GM20000 (cell line): Measurements from ENCODE around the gene ARFGEF3.

ENCODE experiments used
- DNase-seq: peaks from one replicate; pipeline ENCODE4 v3.0.0; 2012; ENCODE audit warnings: low spot score
- TF ChIP-seq, protein P1 (sequence below): IDR thresholded peaks from 2 replicates; pipeline ENCODE4 v1.5.1; 2012; ENCODE audit warnings: mild to moderate bottlenecking, control low read depth; ENCODE audit errors: extremely low read depth, missing control alignments

ARFGEF3 gene

GRCh38 chr6:138253731-138254130 is 92.0 kb downstream of the ARFGEF3 start:
- TF ChIP-seq, protein P1, sequence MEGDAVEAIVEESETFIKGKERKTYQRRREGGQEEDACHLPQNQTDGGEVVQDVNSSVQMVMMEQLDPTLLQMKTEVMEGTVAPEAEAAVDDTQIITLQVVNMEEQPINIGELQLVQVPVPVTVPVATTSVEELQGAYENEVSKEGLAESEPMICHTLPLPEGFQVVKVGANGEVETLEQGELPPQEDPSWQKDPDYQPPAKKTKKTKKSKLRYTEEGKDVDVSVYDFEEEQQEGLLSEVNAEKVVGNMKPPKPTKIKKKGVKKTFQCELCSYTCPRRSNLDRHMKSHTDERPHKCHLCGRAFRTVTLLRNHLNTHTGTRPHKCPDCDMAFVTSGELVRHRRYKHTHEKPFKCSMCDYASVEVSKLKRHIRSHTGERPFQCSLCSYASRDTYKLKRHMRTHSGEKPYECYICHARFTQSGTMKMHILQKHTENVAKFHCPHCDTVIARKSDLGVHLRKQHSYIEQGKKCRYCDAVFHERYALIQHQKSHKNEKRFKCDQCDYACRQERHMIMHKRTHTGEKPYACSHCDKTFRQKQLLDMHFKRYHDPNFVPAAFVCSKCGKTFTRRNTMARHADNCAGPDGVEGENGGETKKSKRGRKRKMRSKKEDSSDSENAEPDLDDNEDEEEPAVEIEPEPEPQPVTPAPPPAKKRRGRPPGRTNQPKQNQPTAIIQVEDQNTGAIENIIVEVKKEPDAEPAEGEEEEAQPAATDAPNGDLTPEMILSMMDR = no peak
- DNase-seq = no peak

GRCh38 chr6:138255443-138255842 is 93.7 kb downstream of the ARFGEF3 start:
- TF ChIP-seq, protein P1 = no peak
- DNase-seq = no peak

GRCh38 chr6:138257638-138258040 is 95.9 kb downstream of the ARFGEF3 start:
- TF ChIP-seq, protein P1 = no peak
- DNase-seq = no peak

DNA sequence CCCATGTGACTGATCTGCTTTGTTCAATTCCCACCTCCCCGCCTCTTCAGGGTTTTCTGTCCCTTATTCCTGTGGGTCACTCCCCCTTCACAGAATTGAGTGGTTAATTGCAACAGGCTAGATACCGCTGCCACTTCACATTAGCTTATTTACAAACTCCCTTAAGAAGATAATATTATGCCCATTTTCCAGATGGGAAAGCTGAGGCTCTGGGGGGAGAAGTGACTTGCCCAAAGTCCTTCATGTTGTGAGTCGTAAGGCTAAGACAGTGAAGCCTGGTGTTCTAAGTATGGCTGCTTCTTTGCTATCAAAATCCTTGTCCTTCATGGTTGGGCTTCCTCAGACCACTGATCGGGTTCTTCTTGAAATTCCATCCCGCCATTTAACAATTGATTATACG is 96.5 kb downstream of the ARFGEF3 start:
- no peak for DNase-seq
- TF ChIP-seq, protein P1 = no peak

DNA sequence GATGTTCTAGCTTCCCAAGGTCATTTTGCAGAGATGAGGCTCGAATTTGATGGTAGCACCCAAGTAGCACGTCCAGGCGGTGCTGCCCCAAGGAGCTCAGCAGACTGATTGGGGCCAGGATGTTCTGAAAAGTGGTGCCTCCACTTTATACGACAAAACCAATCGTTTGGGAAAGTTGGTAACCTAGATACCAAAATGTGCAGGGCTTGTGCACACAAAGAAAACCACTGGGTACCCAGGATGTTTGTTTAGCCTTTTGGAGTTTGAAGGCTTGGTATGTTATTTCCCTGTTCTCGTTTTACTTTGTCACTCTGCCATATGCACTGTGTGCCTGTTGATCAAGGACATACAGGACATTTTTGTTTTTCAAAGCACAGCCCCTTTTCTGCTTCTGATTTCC is 97.3 kb downstream of the ARFGEF3 start:
- TF ChIP-seq, protein P1 = no peak
- no peak for DNase-seq

DNA sequence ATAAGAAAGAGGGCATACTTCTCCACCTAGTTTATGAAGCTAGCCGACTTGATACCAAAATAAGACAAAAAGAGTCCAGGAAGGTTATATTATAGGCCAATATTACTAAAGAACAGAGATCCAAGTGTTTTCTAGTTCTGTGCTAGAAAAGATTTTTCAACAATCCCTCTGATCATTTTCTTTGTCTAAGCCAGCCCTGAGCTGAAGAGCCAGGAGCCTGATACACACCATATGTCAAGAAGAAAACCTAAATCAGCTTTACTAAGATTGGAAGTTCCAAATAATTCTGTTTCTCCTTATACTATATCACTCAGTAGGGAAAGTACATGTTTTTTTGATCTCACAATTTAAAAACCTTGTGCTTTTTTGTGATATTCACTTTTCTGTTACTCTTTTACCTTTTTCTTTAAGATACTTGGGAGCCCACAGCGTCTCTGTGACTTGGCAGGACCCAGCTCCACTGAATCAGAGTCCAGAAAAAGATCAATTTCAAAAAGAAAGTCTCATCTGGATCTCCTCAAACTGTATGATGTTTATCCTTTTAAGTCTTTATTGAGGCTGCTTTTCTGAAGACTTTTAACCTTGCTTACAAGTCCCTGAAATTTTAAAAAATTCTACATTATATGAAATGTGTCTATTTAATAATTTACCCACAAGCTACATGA is 99.5 kb downstream of the ARFGEF3 start:
- no peak for DNase-seq
- TF ChIP-seq, protein P1 = no peak

GRCh38 chr6:138263963-138264362 is 102.2 kb downstream of the ARFGEF3 start:
- no peak for DNase-seq
- TF ChIP-seq, protein P1 = no peak
